GM23248 (cell line): ENCODE results near the gene SYPL1.

Experiments
- EZH2 ChIP-seq: fragments of 200-600 bp; sonication (generic); IDR thresholded peaks from 2 replicates; pipeline ENCODE4 v1.6.1; 2018; ENCODE audit warnings: antibody characterized with exemption, mild to moderate bottlenecking; ENCODE audit not compliant: insufficient read depth, poor library complexity, severe bottlenecking
- EZH2phosphoT487 ChIP-seq: fragments of 200-600 bp; sonication (generic); IDR thresholded peaks from 2 replicates; pipeline ENCODE4 v1.6.1; 2018; ENCODE audit warnings: antibody characterized with exemption, moderate library complexity, mild to moderate bottlenecking, low read depth; ENCODE audit not compliant: insufficient read depth

- TF ChIP-seq EZH2phosphoT487 = no peak
- no peak for TF ChIP-seq EZH2
These were observed 53.9 kb downstream of the SYPL1 start for GRCh38 chr7:106057962-106058927.
